Muscle layer of colon (tissue), 2 donors: Measurements from ENCODE around the gene THBS3.

Experiments used
- H3K27ac ChIP-seq: one replicate; pipeline ENCODE4 v1.7.0; 2013; ENCODE audit warnings: low read depth, mild to moderate bottlenecking, low read length, moderate library complexity
- H3K27me3 ChIP-seq, 2 donors: one replicate each; pipeline ENCODE4 v1.7.0; 2013; ENCODE audit warnings: low read length in 2 of 2, mild to moderate bottlenecking in 2 of 2; ENCODE audit not compliant: insufficient read depth in 2 of 2, control insufficient read depth in 1 of 2
- H3K36me3 ChIP-seq: one replicate; pipeline ENCODE4 v1.7.0; 2013; ENCODE audit warnings: mild to moderate bottlenecking, low read length; ENCODE audit not compliant: insufficient read depth
- H3K4me1 ChIP-seq: one replicate; pipeline ENCODE4 v1.7.0; 2013; ENCODE audit warnings: mild to moderate bottlenecking, low read length; ENCODE audit not compliant: insufficient read depth
- H3K4me3 ChIP-seq, 2 donors: one replicate each; pipeline ENCODE4 v1.7.0; 2013; ENCODE audit warnings: low read length in 2 of 2, low read depth in 1 of 2, mild to moderate bottlenecking in 1 of 2, moderate library complexity in 1 of 2
- H3K9ac ChIP-seq: one replicate; pipeline ENCODE4 v1.7.0; 2013; ENCODE audit warnings: low read length
- H3K9me3 ChIP-seq: one replicate; pipeline ENCODE4 v1.7.0; 2013; ENCODE audit warnings: mild to moderate bottlenecking, low read length
- donor health status: abdominal sarcoma.
- donor health status: Adenocarcinoma of cecum.

The THBS3 gene

DNA sequence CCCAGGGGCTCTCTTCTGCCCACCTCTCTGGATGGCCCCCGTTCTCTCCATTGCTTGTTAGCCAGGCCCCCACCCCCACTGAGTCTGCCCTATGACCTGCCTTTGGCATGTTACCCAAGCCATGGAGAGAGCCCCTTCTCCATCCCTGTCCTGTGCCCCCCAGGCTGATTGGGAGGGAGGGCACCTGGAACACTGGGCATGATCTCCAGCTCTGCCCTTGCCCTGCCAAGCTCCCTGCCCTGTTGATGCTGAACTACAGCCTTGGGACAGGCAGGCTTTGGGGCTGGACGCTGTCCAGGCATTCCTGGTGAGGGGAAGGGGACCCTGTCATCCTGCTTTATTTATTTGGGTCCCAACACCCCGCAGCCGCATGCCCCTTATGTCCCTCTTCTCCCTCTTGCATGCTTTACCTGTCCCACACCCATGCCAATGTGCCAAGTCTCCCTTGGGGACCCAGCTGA is 23.3 kb downstream of the THBS3 start:
- Histone ChIP-seq H3K9ac (no peak overlapping the region), H3K36me3 (no peaks in the 10 kb centered on the region), H3K4me1 (no peaks in the 10 kb centered on the region), H3K4me3 (no peak overlapping the region), H3K9me3 (no peaks in the 10 kb centered on the region), H3K27ac (no peak overlapping the region), H3K27me3 (no peaks in the 10 kb centered on the region)

DNA sequence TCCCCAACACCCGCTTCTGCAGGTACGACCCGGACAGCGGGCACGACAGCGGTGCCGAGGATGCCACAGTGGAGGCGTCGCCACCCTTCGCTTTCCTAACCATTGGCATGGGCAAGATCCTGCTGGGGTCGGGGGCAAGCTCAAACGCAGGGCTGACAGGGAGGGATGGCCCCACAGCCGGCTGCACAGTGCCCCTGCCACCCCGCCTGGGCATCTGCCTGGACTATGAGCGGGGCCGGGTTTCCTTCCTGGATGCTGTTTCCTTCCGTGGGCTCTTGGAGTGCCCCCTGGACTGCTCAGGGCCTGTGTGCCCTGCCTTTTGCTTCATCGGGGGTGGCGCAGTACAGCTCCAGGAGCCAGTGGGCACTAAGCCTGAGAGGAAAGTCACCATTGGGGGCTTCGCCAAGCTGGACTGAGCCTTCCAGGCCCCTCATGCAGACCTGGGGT is 23.9 kb downstream of the THBS3 start:
- H3K27ac ChIP-seq: no peak overlapping the region
- H3K27me3 ChIP-seq: no peaks in the 10 kb centered on the region
- no peak overlapping the region for H3K4me3 ChIP-seq
- H3K4me1 ChIP-seq: no peaks in the 10 kb centered on the region
- no peaks in the 10 kb centered on the region for H3K9me3 ChIP-seq
- H3K36me3 ChIP-seq: no peaks in the 10 kb centered on the region
- no peak overlapping the region for H3K9ac ChIP-seq

DNA sequence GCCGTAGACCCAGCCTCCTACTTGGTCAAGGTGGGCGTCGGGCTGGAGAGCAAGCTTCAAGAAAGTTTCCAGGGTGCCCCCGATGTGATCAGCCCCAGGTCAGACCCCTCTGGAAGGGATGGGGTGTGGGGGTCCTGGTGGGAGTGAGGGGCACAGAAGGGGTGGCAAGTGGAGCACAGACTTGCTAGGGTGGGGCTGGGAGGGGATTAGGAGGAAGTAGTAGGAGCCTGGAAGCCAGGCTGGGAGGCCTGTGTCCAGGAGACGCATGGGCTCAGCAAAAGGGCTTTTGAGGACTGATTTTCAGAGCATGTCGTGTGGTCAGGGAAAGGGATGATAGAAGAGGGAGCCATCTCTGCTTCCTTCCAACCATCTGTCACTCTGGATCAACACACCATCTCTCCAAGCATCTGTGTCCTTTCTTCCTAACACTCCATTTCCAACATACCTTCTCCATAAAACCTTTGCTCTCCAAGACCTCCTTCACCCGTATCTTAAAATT is 25.6 kb downstream of the THBS3 start:
- Histone ChIP-seq H3K4me3 (no peak overlapping the region), H3K27ac (no peak overlapping the region), H3K9me3 (no peaks in the 10 kb centered on the region), H3K4me1 (peaks cover 3% of the 10 kb centered on the region), H3K27me3 (no peaks in the 10 kb centered on the region), H3K9ac (no peak overlapping the region), H3K36me3 (no peaks in the 10 kb centered on the region)

DNA sequence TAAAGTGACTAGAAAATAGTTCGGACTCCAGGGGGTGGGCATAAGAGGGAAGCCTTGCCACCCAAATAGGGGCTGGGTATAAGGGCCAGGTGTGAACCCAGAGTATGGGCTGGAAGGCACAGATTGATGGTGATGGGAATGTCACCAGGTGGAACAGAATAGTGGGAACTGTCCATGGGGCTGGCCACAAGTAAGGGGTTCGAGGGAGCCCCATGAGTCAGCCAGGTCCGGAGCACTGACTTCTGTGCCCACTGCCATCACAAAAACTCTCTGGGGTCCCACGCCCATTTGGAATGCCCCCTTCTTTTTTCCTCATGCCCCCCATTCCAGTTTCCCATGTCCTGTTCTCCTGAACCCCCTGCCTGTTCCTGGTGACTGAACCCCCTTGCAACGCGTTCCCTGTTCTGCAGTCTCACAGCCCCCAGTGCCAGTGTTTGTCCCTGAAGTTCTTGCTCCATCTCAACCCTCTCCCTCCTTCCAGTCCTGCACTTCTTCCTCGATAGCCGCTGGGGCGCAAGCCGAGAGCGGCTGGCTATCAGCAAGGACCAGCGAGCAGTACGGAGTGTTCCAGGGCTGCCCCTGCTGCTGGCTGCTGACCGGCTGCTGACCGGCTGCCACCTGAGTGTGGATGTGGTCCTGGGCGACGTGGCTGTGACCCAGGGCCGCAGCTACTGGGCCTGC is 26.2 kb downstream of the THBS3 start:
- Histone ChIP-seq H3K27me3 (no peaks in the 10 kb centered on the region), H3K4me1 (peaks cover 9% of the 10 kb centered on the region), H3K4me3 (no peak overlapping the region), H3K36me3 (no peaks in the 10 kb centered on the region), H3K27ac (no peak overlapping the region), H3K9ac (no peak overlapping the region), H3K9me3 (no peaks in the 10 kb centered on the region)

DNA sequence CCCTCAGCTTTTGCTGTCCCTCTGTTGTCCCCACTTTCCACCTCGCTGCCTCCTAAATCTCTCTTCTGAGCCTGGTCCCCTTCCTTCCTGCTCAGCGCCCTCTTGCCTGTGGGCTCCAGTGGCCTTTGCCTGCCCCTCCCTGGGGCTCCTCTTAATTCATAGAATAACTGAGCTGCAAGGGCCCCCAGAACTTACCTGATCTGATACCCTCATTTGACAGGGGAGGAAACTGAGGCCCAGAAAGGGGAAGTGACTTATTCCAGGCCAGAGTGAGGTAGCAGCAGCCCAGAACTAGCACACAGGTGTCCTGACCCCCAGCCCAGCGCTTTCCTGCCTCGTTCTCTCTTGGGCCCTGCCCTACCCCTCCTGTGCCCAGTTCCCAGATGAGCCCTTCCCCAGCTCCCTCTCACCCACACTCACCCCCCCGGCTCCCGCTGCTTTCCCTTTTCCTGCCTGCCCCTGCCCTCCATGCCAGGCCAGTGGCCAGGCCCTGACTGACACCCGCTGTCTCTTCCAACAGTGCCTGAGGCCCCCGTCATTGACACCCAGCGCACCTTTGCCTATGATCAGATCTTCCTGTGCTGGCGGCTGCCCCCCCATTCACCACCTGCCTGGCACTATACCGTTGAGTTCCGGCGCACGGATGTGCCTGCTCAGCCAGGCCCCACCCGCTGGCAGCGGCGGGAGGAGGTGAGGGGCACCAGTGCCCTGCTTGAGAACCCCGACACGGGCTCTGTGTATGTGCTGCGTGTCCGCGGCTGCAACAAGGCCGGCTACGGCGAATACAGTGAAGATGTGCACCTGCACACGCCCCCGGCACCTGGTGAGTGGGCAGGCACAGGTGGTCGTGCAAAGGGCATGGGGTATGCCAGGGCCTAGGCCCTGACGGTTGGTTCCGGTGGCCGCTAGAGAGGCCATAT is 28.3 kb downstream of the THBS3 start:
- Histone ChIP-seq H3K27me3 (peaks cover 0 to 14% of the 10 kb centered on the region in 2 donors), H3K36me3 (no peaks in the 10 kb centered on the region), H3K9ac (no peak overlapping the region), H3K27ac (no peak overlapping the region), H3K4me1 (peaks cover 11% of the 10 kb centered on the region), H3K9me3 (no peaks in the 10 kb centered on the region), H3K4me3 (no peak overlapping the region)

DNA sequence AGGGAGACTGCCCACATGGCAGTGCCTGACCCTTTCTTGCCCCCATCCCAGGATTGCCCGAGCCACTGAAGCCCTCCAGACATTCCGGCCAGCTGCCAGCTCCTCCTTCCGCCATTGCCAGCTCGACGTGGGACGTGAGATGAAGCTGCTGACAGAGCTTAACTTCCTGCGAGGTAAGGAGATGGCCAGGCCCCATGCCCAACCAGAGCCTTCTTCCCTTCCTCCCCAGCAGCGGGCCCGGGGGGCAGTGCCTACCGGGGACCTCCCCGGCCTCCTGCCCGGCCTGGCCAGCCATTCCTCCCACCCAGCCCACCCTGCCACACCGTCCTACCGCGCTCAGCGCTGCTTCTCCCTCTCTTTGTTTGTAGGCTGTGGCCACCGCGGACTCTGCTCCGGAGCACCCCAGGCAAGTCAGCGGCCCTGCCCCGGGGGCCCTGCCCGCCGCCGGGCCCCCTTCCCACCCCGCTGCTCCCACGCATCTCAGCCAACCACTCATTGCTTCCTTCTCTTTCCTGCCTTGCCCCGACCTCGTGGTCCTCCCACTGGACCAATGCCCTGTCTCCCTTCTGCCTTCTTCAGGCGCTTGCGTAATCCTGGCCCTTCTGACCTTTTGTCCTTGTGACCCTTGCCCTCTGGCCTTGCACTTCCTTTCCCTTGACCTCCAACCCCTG is 29.1 kb downstream of the THBS3 start:
- Histone ChIP-seq H3K9ac (no peak overlapping the region), H3K9me3 (no peaks in the 10 kb centered on the region), H3K27ac (no peak overlapping the region), H3K36me3 (no peaks in the 10 kb centered on the region), H3K27me3 (peaks cover 0 to 22% of the 10 kb centered on the region in 2 donors), H3K4me1 (peaks cover 12% of the 10 kb centered on the region), H3K4me3 (no peak overlapping the region)

DNA sequence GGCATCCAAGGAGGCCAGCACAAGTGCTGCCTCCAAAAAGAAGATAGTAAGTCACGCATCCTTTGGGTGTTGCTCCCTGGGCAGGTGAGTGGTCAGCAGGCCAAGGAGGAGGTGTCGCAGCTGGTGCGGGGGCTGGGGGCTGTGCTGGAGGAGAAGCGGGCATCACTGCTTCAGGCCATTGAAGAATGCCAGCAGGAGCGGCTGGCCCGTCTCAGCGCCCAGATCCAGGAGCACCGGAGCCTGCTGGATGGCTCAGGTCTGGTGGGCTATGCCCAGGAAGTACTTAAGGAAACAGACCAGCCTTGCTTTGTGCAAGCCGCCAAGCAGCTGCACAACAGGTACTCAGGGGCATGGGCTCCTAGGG is 29.8 kb downstream of the THBS3 start:
- H3K27me3 ChIP-seq: peaks cover 0 to 23% of the 10 kb centered on the region in 2 donors
- no peak overlapping the region for H3K27ac ChIP-seq
- peaks cover 17% of the 10 kb centered on the region for H3K4me1 ChIP-seq
- H3K36me3 ChIP-seq: no peaks in the 10 kb centered on the region
- H3K4me3 ChIP-seq: no peak overlapping the region
- no peaks in the 10 kb centered on the region for H3K9me3 ChIP-seq
- H3K9ac ChIP-seq: no peak overlapping the region

DNA sequence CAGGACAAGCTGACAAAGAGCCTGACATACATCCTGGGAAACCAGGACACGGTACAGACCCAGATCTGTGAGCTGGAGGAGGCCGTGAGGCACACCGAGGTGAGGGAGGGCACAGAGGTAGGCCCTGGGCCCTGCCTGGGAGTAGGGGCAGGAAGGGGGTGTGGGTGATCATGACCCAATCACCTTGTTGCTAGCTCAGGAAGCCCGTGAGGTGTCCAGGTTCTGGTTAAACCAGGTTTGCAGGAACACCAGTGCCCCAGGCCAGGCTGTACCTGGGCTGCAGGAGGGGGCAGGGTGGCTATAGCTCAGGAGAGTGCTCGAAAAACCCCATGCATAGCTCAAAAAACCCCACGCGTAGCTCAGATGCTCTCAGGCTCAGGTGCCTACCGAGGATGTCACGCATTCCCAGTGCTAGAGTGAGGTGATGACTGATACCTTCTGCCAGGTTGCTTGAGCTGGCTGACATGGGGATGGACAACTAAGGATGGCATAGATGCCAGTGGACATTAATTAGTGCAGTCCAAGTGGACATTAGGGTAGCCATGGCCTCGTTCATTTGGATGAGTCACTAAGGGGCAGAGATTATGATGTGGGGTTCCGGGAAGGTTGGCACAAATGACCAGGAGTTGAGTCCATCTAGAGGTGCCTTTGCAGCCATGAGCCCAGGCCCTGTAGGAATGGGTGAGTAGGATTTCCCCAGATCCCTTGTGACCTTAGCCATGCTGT is 30.3 kb downstream of the THBS3 start:
- Histone ChIP-seq H3K27me3 (peaks cover 0 to 23% of the 10 kb centered on the region in 2 donors), H3K4me3 (peak overlapping the region in 1 of 2 donors; percentile 32), H3K36me3 (no peaks in the 10 kb centered on the region), H3K27ac (no peak overlapping the region), H3K4me1 (peaks cover 17% of the 10 kb centered on the region), H3K9me3 (no peaks in the 10 kb centered on the region), H3K9ac (no peak overlapping the region)

DNA sequence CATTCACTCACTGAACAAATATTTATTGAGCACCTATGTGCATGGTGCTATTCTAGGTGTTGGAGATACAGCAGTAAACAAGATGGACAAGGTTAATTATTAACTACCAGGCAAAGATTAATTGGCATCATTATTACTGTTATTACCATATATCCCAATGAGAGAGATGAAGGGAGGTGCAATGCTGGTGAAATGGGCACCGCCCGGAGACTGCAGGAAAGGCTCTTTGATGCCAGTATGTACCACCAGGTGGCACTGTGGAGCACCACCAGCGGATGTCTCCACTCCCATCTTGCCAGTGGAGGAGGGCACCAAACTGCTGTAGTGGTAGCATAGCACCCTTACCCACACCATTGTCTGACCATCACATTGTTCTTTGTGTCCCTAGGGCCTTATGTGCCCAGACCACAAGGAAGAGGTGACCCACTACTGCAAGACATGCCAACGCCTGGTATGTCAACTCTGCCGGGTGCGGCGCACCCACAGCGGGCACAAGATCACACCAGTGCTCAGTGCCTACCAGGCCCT is 31.1 kb downstream of the THBS3 start:
- Histone ChIP-seq H3K4me3 (peak overlapping the region in 1 of 2 donors; percentile 32), H3K9me3 (no peaks in the 10 kb centered on the region), H3K27ac (no peak overlapping the region), H3K36me3 (no peaks in the 10 kb centered on the region), H3K4me1 (peaks cover 23% of the 10 kb centered on the region), H3K9ac (no peak overlapping the region), H3K27me3 (peaks cover 0 to 23% of the 10 kb centered on the region in 2 donors)

DNA sequence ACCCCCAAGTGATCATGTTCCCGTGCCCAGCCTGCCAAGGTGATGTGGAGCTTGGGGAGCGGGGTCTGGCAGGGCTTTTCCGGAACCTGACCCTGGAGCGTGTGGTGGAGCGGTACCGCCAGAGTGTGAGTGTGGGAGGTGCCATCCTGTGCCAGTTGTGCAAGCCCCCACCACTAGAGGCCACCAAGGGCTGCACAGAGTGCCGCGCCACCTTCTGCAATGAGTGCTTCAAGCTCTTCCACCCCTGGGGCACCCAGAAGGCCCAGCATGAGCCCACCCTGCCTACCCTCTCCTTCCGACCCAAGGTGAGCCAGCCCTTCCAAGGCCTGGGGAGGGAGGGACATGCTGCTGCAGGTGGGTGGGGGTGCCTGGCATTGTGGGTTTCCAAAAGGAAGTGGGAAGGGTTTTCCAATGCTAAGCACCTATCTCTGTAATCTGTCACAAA is 31.7 kb downstream of the THBS3 start:
- H3K9me3 ChIP-seq: no peaks in the 10 kb centered on the region
- H3K36me3 ChIP-seq: no peaks in the 10 kb centered on the region
- H3K9ac ChIP-seq: no peak overlapping the region
- H3K4me1 ChIP-seq: peaks cover 23% of the 10 kb centered on the region
- no peak overlapping the region for H3K4me3 ChIP-seq
- no peak overlapping the region for H3K27ac ChIP-seq
- peaks cover 0 to 23% of the 10 kb centered on the region in 2 donors for H3K27me3 ChIP-seq
